ENCODE data around the gene CCDC32.
A peak's percentile ranks its signal among the peaks of the same experiment; 100 is the strongest.

Gene CCDC32, protein sequence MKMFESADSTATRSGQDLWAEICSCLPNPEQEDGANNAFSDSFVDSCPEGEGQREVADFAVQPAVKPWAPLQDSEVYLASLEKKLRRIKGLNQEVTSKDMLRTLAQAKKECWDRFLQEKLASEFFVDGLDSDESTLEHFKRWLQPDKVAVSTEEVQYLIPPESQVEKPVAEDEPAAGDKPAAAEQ

DNA sequence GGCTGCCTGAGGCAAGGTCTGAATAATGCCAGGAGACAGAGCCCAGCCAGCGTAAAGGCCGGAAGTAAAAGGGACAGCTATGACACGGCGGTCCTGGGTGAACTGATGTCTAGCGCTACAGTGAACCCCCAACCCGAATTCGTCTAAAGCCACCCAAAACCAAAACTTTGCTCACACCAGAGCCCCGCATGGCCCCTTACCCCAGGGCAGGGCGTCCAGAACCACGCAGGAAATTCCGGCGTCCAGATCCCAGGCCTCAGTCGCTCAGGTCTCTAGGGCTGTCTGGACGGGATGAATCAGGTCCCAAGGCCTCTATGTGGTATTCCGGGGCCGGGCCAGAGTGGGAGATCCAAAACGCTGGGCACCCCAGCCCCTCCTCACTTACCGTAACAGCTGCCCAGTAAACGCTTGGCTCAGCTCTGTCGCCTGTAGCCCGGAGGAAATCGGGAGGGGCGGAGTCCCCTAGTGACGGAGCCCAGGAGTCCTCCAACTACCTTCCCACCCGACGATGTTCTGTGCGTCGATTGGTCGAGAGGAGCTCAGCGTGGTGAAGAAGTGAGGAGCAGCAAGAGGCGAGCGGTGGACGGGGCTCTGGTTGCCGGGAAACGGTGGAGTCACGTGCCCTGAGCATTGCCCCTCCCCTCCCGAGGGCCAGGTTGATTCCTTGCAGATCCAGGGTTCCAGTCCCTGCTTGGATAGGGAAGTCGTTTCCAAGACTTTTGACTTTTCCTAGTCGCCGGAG, at the start of gene CCDC32:
CCDC32 (minus strand) TSS at position 452 of the 742 bp plus-strand sequence. CDS start 2,027 bp downstream, outside the sequence.
- H3K4me3 ChIP-seq (ENCODE audit: low read length), result peak within 1 kb of the TSS; percentile 80
- H3K9ac ChIP-seq (ENCODE audit: low read length), result peak within 1 kb of the TSS; percentile 92
- H3K27me3 ChIP-seq (ENCODE audit: control insufficient read depth, insufficient read depth, low read length), result no peaks in the 10 kb centered on the region
- H3K9me3 ChIP-seq (ENCODE audit: control insufficient read depth, low read length), result no peaks in the 10 kb centered on the region
- H3K36me3 ChIP-seq (ENCODE audit: control insufficient read depth, insufficient read depth, low read length), result no peaks in the 10 kb centered on the region
- peaks cover 17% of the 10 kb centered on the region for H3K4me1 ChIP-seq (ENCODE audit: control insufficient read depth, insufficient read depth, low read length)

DNA sequence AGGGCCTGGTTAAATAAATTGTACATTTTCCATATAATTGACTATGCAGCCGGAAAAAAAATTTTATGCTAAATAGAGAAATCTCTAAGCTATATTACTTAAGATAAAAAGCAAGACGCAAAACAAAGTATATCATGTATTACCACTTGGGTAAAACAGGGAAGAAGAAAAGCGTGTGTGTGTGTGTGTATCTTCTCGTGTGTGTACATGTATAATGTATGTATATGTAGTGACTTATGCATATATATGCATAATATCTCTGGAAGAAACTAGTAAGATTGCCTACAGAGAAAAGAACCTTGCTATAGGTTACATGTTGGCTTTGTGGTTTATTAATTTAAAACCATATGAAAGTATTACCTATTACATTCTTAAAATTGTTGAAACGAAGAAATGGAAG, 48.2 kb upstream of the CCDC32 start:
- no peak overlapping the region for H3K9ac ChIP-seq (ENCODE audit: low read length)
- H3K4me1 ChIP-seq (ENCODE audit: control insufficient read depth, insufficient read depth, low read length), result no peaks in the 10 kb centered on the region
- H3K4me3 ChIP-seq (ENCODE audit: low read length), result no peak overlapping the region
- H3K27me3 ChIP-seq (ENCODE audit: control insufficient read depth, insufficient read depth, low read length), result no peaks in the 10 kb centered on the region
- H3K9me3 ChIP-seq (ENCODE audit: control insufficient read depth, low read length), result no peaks in the 10 kb centered on the region
- no peaks in the 10 kb centered on the region for H3K36me3 ChIP-seq (ENCODE audit: control insufficient read depth, insufficient read depth, low read length)

DNA sequence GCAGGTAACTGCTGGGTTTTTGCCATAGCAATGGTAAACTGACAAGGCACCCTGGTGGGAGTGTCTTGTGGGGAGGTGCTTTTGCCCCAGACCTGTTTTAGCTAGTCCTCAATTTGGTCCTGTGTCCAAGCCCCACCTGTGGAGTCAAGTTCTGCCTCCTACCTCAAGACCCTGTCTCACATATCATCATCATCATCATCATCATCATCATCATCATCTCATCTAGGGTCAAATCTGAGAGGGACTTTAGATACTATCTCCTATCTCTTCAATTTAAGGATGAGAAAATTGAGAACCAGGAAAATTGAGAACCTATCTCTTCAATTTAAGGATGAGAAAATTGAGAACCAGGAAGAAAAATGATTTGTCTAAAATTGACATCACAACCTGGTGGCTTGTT, 39.1 kb upstream of the CCDC32 start:
- H3K9me3 ChIP-seq (ENCODE audit: control insufficient read depth, low read length), result no peaks in the 10 kb centered on the region

DNA sequence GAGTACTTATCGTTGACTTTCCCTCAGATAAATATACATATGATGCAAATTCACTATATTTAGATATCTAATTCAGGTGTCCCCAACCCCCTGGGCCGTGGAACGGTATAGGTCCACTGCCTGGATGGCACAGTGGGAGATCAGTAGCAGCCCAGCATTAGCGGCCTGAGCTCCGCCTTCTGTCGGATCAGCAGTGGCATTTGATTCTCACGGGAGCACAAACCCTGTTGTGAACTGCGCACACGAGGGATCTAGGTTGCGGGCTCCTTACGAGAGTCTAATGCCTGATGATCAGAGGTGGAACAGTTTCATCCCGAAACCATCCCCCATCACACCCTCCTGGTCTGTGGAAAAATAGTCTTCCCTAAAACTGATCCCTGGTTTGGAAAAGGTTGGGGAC, 36.1 kb upstream of the CCDC32 start:
- Histone ChIP-seq H3K36me3 (ENCODE audit: control insufficient read depth, insufficient read depth, low read length) (no peaks in the 10 kb centered on the region), H3K4me3 (ENCODE audit: low read length) (no peak overlapping the region), H3K9ac (ENCODE audit: low read length) (no peak overlapping the region), H3K4me1 (ENCODE audit: control insufficient read depth, insufficient read depth, low read length) (no peaks in the 10 kb centered on the region), H3K9me3 (ENCODE audit: control insufficient read depth, low read length) (no peaks in the 10 kb centered on the region), H3K27me3 (ENCODE audit: control insufficient read depth, insufficient read depth, low read length) (no peaks in the 10 kb centered on the region)

More for the DNA sequence above, 39.1 kb upstream of the CCDC32 start:
- H3K4me3 ChIP-seq (ENCODE audit: low read length), result no peak overlapping the region
- H3K27me3 ChIP-seq (ENCODE audit: control insufficient read depth, insufficient read depth, low read length), result no peaks in the 10 kb centered on the region
- H3K9ac ChIP-seq (ENCODE audit: low read length), result no peak overlapping the region
- no peaks in the 10 kb centered on the region for H3K36me3 ChIP-seq (ENCODE audit: control insufficient read depth, insufficient read depth, low read length)
- H3K4me1 ChIP-seq (ENCODE audit: control insufficient read depth, insufficient read depth, low read length), result no peaks in the 10 kb centered on the region

DNA sequence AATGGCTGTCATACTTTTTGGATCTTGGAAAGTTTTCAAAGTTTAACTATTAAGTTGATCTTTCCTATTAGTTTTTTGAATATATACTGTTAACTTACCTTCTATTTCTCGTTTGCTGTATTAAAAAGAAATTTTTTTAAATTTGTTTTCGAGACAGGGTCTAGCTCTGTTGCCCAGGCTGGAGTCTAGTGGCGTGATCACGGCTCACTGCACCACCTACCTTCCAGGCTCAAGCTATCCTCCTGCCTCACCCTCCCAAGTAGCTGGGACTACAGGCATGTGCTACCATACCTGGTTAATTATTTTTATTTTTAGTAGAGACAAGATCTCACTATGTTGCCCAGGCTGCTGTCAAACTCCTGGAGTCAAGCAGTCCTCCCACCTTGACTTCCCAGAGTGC, 33.8 kb upstream of the CCDC32 start:
- H3K27me3 ChIP-seq (ENCODE audit: control insufficient read depth, insufficient read depth, low read length), result no peaks in the 10 kb centered on the region
- H3K4me1 ChIP-seq (ENCODE audit: control insufficient read depth, insufficient read depth, low read length), result peaks cover 8% of the 10 kb centered on the region
- H3K4me3 ChIP-seq (ENCODE audit: low read length), result no peak overlapping the region
- no peaks in the 10 kb centered on the region for H3K9me3 ChIP-seq (ENCODE audit: control insufficient read depth, low read length)
- H3K9ac ChIP-seq (ENCODE audit: low read length), result no peak overlapping the region
- no peaks in the 10 kb centered on the region for H3K36me3 ChIP-seq (ENCODE audit: control insufficient read depth, insufficient read depth, low read length)

DNA sequence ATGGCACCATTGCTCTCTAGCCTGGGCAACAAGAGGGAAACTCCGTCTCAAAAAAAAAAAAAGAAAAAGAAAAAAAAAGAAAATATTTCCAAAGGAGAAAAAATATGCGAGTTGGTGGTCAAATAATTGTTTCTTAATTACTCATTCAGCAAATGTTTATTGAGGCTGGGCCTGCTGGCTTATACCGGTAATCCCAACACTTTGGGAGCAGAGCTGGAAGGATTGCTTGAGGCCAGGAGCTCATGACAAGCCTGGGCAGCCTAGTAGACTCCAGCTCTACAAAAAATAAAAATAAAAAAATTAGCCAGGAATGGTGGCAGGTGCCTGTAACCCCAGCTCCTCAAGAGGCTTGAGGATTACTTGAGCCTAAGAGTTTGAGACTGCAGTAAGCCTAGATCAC, 33.3 kb upstream of the CCDC32 start:
- H3K9ac ChIP-seq (ENCODE audit: low read length), result no peak overlapping the region
- H3K27me3 ChIP-seq (ENCODE audit: control insufficient read depth, insufficient read depth, low read length), result no peaks in the 10 kb centered on the region
- no peaks in the 10 kb centered on the region for H3K36me3 ChIP-seq (ENCODE audit: control insufficient read depth, insufficient read depth, low read length)
- H3K9me3 ChIP-seq (ENCODE audit: control insufficient read depth, low read length), result no peaks in the 10 kb centered on the region
- H3K4me1 ChIP-seq (ENCODE audit: control insufficient read depth, insufficient read depth, low read length), result peaks cover 8% of the 10 kb centered on the region
- H3K4me3 ChIP-seq (ENCODE audit: low read length), result no peak overlapping the region

DNA sequence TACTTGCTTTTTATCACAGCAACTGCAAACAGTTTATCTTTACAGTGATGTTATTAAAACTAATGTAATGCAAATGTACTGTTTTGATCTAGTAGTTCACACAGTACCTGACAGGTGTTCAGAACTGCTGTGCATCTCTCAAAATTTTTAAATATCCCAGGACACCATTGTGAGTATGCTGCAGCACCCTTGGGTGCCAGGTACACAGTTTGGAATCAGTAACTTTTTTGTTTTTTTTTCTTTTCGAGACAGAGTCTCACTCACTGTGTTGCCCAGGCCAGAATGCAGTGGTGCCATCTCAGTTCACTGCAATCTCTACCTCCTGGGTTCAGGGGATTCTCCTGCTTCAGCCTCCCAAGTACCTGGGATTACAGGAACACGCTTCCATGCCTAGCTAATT, 32.2 kb upstream of the CCDC32 start:
- Histone ChIP-seq H3K27me3 (ENCODE audit: control insufficient read depth, insufficient read depth, low read length) (no peaks in the 10 kb centered on the region), H3K4me1 (ENCODE audit: control insufficient read depth, insufficient read depth, low read length) (peaks cover 8% of the 10 kb centered on the region), H3K9ac (ENCODE audit: low read length) (no peak overlapping the region), H3K9me3 (ENCODE audit: control insufficient read depth, low read length) (no peaks in the 10 kb centered on the region), H3K4me3 (ENCODE audit: low read length) (no peak overlapping the region), H3K36me3 (ENCODE audit: control insufficient read depth, insufficient read depth, low read length) (no peaks in the 10 kb centered on the region)

DNA sequence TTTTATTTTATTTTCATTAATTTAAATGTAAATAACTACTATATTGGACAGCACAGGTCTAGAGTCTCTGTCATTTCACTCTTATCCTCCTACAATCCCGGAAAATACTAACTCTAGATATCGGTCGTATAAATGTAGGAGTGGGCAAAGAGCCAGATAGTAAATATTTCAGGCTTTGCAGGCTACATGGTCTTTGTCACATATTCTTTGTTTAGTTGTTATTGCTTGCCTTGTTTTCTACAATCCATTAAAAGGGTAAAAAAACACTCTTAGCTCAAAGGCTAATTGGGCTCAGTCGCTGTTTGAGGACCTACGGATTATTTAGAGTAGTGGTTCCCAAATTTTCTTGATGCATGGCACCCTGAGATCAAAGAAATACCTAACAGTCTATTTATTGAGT, 30.9 kb upstream of the CCDC32 start:
- H3K9ac ChIP-seq (ENCODE audit: low read length), result no peak overlapping the region
- H3K36me3 ChIP-seq (ENCODE audit: control insufficient read depth, insufficient read depth, low read length), result no peaks in the 10 kb centered on the region
- H3K4me3 ChIP-seq (ENCODE audit: low read length), result no peak overlapping the region
- no peaks in the 10 kb centered on the region for H3K9me3 ChIP-seq (ENCODE audit: control insufficient read depth, low read length)
- peaks cover 8% of the 10 kb centered on the region for H3K4me1 ChIP-seq (ENCODE audit: control insufficient read depth, insufficient read depth, low read length)
- H3K27me3 ChIP-seq (ENCODE audit: control insufficient read depth, insufficient read depth, low read length), result no peaks in the 10 kb centered on the region

DNA sequence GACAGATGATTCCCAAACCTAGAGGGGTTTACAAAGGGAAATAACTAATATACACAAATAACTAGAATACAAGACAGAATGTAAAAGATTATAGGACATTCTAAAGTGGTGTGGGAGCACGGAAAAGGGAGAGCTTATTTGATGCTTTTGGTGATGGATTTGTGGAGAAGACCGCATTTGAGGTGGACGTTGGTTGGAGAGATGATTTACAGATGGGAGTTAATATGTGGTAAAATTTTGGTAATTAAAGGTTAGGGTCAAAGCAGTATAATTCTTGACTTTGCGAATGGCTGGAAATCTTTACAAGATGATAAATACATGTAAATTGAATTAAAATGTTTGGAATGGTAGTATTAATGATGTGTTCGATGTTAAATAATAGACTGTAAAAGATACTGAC, 30.4 kb upstream of the CCDC32 start:
- no peaks in the 10 kb centered on the region for H3K27me3 ChIP-seq (ENCODE audit: control insufficient read depth, insufficient read depth, low read length)
- no peak overlapping the region for H3K4me3 ChIP-seq (ENCODE audit: low read length)
- H3K9me3 ChIP-seq (ENCODE audit: control insufficient read depth, low read length), result no peaks in the 10 kb centered on the region
- H3K36me3 ChIP-seq (ENCODE audit: control insufficient read depth, insufficient read depth, low read length), result no peaks in the 10 kb centered on the region
- H3K4me1 ChIP-seq (ENCODE audit: control insufficient read depth, insufficient read depth, low read length), result peaks cover 8% of the 10 kb centered on the region
- H3K9ac ChIP-seq (ENCODE audit: low read length), result peak overlapping the region; percentile 93

GRCh38 chr15:40594429-40594836, 29.6 kb upstream of the CCDC32 start:
- Histone ChIP-seq H3K9ac (ENCODE audit: low read length) (peak overlapping the region; percentile 93), H3K4me3 (ENCODE audit: low read length) (peak overlapping the region; percentile 90), H3K36me3 (ENCODE audit: control insufficient read depth, insufficient read depth, low read length) (no peaks in the 10 kb centered on the region), H3K27me3 (ENCODE audit: control insufficient read depth, insufficient read depth, low read length) (no peaks in the 10 kb centered on the region), H3K4me1 (ENCODE audit: control insufficient read depth, insufficient read depth, low read length) (peaks cover 8% of the 10 kb centered on the region), H3K9me3 (ENCODE audit: control insufficient read depth, low read length) (no peaks in the 10 kb centered on the region)

DNA sequence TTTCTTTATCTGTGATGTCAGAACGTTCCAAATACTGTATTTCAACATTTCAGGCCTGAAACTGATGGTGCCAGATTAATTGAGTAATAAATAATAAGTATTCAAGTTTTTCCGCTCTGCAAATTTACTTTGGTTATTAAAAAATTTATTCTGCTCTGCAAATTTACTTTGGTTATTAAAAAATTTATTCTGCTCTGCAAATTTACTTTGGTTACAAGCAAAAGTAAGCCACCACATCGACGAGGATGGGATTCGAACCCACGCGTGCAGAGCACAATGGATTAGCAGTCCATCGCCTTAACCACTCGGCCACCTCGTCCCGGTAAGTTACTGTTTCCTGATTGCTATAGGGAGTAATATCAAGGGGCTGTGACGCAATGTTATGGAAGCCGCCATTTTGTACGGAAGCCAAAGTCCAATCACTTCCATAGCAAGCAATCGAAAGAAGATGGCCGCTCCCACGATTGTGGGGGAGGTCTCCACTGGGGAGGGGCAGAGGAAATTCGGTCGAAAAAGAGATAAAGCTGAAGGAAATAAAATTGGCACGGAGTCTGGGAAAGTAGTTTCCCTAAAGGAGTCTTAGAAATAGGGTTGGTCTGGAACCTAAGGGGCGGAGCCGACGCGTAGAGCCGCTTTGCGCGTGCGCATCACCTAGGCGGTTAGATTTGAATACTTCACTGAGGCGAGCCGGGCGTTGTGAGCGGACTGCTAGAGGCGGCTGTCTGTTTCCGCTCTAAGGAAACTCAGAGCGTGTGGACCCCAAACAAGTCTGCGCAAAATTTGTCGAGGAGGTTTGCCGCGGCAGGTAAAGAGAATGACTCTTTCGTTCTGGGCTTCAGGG, 29.0 kb upstream of the CCDC32 start, which contains the start of gene KNL1:
KNL1 (plus strand) TSS at position 662 of the 841 bp plus-strand sequence. CDS start 8,683 bp downstream, outside the sequence.
- Histone ChIP-seq H3K4me1 (ENCODE audit: control insufficient read depth, insufficient read depth, low read length) (peaks cover 8% of the 10 kb centered on the region), H3K9ac (ENCODE audit: low read length) (peak within 1 kb of the TSS; percentile 93), H3K27me3 (ENCODE audit: control insufficient read depth, insufficient read depth, low read length) (no peaks in the 10 kb centered on the region), H3K36me3 (ENCODE audit: control insufficient read depth, insufficient read depth, low read length) (no peaks in the 10 kb centered on the region), H3K9me3 (ENCODE audit: control insufficient read depth, low read length) (no peaks in the 10 kb centered on the region), H3K4me3 (ENCODE audit: low read length) (peak within 1 kb of the TSS; percentile 90)

DNA sequence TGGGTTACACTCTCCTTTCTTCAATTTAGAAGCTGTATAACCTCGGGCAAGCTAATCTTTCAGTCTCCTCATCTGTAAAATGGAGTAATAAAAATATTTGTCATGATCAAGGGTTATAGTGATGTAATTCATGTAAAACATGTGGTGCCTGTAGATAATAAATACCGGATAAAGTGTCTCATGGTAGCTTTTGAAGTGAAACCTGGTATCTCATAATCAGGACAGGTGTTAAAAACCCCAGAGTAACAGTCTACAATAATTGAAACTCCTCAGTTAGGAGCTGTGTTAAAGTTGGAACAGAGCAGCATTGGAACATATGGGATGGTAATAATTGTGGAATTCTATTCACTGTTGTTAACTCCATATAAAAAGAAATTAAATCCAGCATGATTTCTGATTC, 28.3 kb upstream of the CCDC32 start:
- Histone ChIP-seq H3K36me3 (ENCODE audit: control insufficient read depth, insufficient read depth, low read length) (no peaks in the 10 kb centered on the region), H3K4me1 (ENCODE audit: control insufficient read depth, insufficient read depth, low read length) (peaks cover 8% of the 10 kb centered on the region), H3K4me3 (ENCODE audit: low read length) (no peak overlapping the region), H3K27me3 (ENCODE audit: control insufficient read depth, insufficient read depth, low read length) (no peaks in the 10 kb centered on the region), H3K9me3 (ENCODE audit: control insufficient read depth, low read length) (no peaks in the 10 kb centered on the region), H3K9ac (ENCODE audit: low read length) (no peak overlapping the region)
